IPS-15b (cell line): ENCODE results near the gene SCYGR1.

Experiments used
- H3K27me3 ChIP-seq: one replicate; pipeline ENCODE4 v1.6.1; 2013; ENCODE audit warnings: low read length; ENCODE audit not compliant: control insufficient read depth, insufficient read depth
- H3K36me3 ChIP-seq: one replicate; pipeline ENCODE4 v1.6.1; 2013; ENCODE audit warnings: low read length; ENCODE audit not compliant: control insufficient read depth, insufficient read depth
- H3K4me1 ChIP-seq: one replicate; pipeline ENCODE4 v1.6.1; 2013; ENCODE audit warnings: mild to moderate bottlenecking, low read length; ENCODE audit not compliant: control insufficient read depth, insufficient read depth
- H3K4me3 ChIP-seq: one replicate; pipeline ENCODE4 v1.5.1; 2013; ENCODE audit warnings: low read depth, low read length
- H3K9ac ChIP-seq: one replicate; pipeline ENCODE4 v1.6.1; 2013; ENCODE audit warnings: low read depth, mild to moderate bottlenecking, low read length
- H3K9me3 ChIP-seq: one replicate; pipeline ENCODE4 v1.6.1; 2013; ENCODE audit warnings: mild to moderate bottlenecking, low read length; ENCODE audit not compliant: control insufficient read depth, insufficient read depth

The SCYGR1 gene

DNA sequence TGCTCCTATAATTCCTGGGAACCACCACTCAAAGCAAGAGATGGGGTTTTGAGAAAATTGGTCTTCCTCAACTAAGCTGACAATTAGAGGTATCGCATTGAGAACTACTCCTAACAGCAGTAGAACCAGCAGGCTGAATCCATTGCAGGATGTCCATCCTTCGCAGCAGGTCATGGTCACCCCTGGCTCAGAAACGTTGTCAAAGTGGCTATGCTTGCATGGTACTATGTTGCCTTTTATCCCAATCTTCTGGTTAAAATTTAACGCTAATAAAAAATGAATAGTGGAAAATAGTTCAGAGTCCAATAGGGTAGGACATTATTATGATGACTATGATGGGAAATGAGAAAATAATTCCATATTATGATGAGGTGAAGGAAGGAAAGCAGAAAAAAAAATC, 8.7 kb downstream of the SCYGR1 start, which contains the start of gene TM4SF20:
Gene TM4SF20 (minus strand): TSS at position 212 of the 400 bp plus-strand sequence. CDS start 38 bp downstream, at position 174.
- no peak within 1 kb of the TSS for H3K4me3 ChIP-seq
- no peaks in the 10 kb centered on the region for H3K9me3 ChIP-seq
- H3K4me1 ChIP-seq: no peaks in the 10 kb centered on the region
- H3K36me3 ChIP-seq: no peaks in the 10 kb centered on the region
- H3K9ac ChIP-seq: no peak within 1 kb of the TSS
- no peaks in the 10 kb centered on the region for H3K27me3 ChIP-seq

DNA sequence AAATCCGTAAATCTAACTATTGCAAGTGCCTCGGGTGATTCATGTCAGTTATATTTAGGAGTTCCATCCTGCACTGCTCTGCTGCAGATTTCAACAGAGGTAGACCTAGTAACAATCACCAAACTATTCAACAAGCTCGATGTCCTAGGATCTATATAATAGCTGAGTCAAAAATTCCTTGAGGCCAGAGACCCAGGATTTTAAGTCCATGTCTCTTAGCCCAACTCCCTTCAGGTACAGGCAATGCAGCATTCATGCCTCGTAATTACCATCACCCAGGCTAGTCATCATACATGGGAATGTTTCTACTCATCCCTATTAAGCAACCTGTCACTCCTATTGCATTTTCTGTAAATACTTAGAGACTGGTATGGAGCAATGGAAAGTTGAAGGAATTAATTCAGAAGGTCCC, 9.4 kb downstream of the SCYGR1 start:
- Histone ChIP-seq H3K4me1 (no peaks in the 10 kb centered on the region), H3K36me3 (no peaks in the 10 kb centered on the region), H3K9ac (no peak overlapping the region), H3K27me3 (no peaks in the 10 kb centered on the region), H3K9me3 (no peaks in the 10 kb centered on the region), H3K4me3 (no peak overlapping the region)

DNA sequence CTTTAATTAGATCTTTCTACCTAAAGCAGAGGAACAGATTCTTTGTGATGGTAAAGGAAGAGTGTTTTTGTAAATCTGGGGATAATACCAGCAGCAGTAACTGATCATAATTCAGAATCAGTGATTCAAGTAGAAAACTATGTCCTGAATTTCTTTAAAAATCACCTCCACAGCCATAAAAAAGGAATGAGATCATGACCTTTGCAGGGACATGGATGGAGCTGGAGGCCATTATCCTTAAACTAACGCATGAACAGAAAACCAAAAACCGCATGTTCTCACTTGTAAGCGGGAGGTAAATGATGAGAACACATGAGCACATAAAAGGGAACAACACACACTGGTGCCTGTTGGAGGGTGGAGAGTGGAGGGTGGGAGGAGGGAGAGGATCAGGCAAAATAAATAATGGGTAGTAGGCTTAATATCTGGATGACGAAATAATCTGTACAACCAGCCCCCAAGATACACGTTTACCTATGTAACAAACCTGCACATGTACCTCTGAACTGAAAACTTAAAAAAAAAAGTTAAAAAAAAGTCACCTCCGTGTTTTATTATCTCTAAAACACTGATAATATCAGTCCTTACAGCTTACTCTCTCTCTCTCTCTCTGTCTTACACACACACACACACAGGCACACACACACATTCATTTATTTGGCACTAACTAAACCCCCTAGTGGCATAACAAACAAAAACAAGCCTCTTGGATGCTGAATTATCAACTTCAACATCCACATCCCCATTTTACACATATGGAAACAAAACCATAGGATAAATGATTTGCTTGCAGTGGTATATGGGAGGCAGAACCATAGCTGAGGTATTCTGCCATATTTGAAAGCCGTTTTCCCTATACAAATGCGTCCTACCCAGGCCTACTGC, 10.0 kb downstream of the SCYGR1 start:
- no peaks in the 10 kb centered on the region for H3K27me3 ChIP-seq
- no peaks in the 10 kb centered on the region for H3K4me1 ChIP-seq
- no peak overlapping the region for H3K4me3 ChIP-seq
- H3K36me3 ChIP-seq: no peaks in the 10 kb centered on the region
- H3K9me3 ChIP-seq: no peaks in the 10 kb centered on the region
- no peak overlapping the region for H3K9ac ChIP-seq

DNA sequence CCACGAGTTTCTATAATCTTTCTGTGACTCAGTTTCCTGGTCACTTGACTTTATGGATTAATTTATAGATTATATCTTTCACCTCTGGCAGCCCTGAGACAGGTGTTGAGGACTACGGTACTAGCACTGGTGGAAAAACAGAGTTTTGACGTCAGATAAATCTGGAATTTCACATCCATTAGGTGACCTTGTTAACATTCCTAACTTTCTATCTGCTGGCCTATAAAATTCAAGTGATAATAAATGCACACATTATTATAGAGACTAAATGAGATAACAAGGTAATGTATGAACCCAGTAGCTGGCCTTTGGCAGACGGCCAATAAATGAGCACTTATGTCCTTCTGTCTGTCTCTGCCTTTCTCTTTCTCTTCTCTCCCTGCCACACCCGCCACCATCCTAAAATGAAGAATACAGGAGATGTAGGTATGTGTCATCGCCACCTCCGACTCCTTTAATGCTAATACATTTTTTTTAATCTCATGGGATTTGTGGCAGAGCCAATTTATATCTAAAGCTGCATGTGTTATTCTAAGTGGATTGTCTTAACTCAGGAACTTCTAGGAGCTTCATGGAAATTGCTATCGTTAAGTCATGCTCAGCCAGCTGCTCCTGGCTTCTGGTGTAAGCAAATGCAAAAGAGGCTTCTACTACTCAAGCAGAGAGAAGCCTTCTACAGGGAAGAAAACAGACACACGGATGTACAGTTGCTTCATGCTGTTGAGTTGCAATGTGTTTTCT, 10.9 kb downstream of the SCYGR1 start:
- Histone ChIP-seq H3K4me3 (no peak overlapping the region), H3K27me3 (no peaks in the 10 kb centered on the region), H3K9me3 (no peaks in the 10 kb centered on the region), H3K36me3 (no peaks in the 10 kb centered on the region), H3K9ac (no peak overlapping the region), H3K4me1 (no peaks in the 10 kb centered on the region)

DNA sequence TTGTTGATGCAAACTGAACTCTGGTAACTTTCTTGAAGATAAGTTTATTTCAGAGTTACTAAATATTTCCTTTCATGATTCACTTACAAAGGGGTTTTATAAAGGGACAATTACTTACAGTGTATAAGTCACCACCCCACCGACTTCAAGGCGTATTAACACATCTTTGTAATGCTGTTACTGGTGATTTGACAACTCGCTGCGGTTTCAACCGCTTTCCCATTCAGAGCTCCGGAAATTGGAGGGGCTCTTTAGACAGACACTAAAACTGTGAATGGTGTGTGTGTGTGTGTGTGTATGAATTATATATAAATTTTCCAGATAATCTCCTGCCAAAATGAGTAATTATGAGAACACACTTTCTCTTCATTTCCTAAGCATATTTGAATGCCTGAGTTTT, 13.6 kb downstream of the SCYGR1 start:
- no peaks in the 10 kb centered on the region for H3K9me3 ChIP-seq
- H3K4me1 ChIP-seq: no peaks in the 10 kb centered on the region
- no peak overlapping the region for H3K4me3 ChIP-seq
- H3K36me3 ChIP-seq: no peaks in the 10 kb centered on the region
- no peak overlapping the region for H3K9ac ChIP-seq
- no peaks in the 10 kb centered on the region for H3K27me3 ChIP-seq

DNA sequence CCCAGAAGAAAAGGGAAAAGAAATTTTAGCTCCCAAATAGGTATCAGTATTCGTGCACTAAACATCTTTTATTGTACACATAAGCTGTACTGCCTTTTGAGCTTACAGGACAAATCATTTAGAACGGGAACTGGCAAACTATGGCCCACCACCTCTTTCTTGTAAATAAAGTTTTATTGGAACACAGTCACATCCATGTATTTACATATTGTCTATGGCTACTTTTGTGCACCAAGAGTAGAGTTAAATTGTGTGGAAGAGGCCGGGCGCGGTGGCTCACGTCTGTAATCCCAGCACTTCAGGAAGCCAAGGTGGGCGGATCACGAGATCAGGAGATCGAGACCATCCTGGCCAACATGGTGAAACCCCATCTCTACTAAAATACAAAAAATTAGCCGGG, 14.4 kb downstream of the SCYGR1 start:
- no peak overlapping the region for H3K4me3 ChIP-seq
- H3K36me3 ChIP-seq: no peaks in the 10 kb centered on the region
- no peaks in the 10 kb centered on the region for H3K4me1 ChIP-seq
- no peak overlapping the region for H3K9ac ChIP-seq
- no peaks in the 10 kb centered on the region for H3K9me3 ChIP-seq
- H3K27me3 ChIP-seq: no peaks in the 10 kb centered on the region

DNA sequence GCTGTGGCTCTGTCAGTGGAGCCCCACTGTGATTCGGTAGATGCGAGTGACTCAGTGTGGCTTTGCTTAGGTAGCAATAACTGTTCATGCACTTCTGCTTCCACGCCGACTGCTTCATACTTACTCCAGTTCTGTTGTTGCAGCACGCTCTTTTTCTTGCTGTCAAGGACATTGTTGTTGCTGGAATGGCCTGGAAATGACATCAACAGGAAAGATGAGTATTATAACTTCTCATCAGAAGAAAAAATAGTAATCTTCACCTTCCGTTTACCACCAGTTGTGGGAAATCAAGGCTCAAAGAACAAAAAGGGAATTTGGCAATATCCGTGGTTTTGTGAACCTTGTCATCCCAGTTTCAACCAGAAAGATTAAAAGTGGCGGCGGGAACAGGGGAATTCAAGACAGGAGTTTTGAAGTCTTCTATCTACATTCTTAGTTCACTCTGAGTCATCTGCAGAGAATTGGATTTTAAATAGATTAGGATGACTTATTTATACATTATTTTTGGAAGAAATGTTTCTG, 16.9 kb downstream of the SCYGR1 start:
- H3K27me3 ChIP-seq: no peaks in the 10 kb centered on the region
- H3K4me1 ChIP-seq: no peaks in the 10 kb centered on the region
- no peaks in the 10 kb centered on the region for H3K9me3 ChIP-seq
- no peak overlapping the region for H3K9ac ChIP-seq
- no peak overlapping the region for H3K4me3 ChIP-seq
- H3K36me3 ChIP-seq: no peaks in the 10 kb centered on the region

DNA sequence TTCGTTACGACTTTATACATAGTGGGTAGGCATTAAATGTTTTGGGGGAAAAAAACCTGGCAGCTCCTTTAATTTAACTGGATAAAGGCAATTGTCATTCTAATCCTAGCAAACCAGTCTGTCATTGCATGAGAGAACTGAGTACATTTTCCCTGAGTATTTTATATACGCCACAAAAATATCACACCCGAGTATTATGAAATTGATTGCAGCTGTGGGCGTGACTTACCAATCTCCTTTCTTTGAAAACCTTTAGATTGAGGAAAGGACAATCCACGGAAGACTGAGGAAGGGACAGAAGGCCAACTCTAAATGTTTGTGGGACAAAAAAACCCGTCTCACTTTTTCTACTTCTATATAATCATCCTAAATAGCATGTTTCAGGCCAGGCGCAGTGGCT, 17.7 kb downstream of the SCYGR1 start:
- Histone ChIP-seq H3K27me3 (no peaks in the 10 kb centered on the region), H3K4me3 (no peak overlapping the region), H3K36me3 (no peaks in the 10 kb centered on the region), H3K9me3 (no peaks in the 10 kb centered on the region), H3K4me1 (no peaks in the 10 kb centered on the region), H3K9ac (no peak overlapping the region)

DNA sequence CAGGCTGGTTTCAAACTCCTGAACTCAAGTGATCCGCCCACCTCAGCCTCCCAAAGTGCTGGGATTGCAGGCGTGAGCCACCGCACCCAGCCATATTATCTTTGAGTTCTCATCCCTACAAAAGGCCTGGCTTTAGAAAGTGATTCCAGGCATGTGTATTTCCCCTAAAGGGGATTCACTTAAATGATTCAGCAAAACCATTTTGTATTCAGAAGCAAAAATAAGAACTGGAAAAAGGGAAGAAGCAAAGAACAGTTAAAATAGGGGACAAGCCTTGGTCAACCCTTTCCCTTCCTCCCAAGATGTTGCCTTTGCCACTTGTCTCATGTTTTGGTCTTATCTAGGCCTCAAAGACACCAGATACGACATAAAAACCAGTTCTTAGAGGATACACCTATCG, 19.2 kb downstream of the SCYGR1 start:
- no peaks in the 10 kb centered on the region for H3K27me3 ChIP-seq
- no peaks in the 10 kb centered on the region for H3K36me3 ChIP-seq
- no peaks in the 10 kb centered on the region for H3K9me3 ChIP-seq
- no peaks in the 10 kb centered on the region for H3K4me1 ChIP-seq
- no peak overlapping the region for H3K4me3 ChIP-seq
- H3K9ac ChIP-seq: no peak overlapping the region

DNA sequence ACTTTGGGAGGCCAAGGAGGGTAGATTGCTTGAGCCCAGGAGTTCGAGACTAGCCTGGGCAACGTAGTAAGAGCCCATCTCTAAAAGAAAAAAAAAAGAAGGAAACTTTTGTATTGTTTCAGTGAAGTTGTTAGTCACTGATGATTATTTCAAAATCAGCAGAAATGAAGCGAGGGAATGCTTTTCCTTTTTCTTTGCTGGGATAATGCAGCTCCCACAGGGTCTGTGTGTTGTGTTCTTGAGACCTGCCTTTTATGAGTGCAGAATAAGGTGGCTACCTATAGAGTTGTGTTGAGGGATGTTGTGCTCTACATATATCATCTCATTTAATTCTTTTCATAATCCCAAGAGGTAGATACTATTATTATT, 20.3 kb downstream of the SCYGR1 start:
- H3K36me3 ChIP-seq: no peaks in the 10 kb centered on the region
- no peaks in the 10 kb centered on the region for H3K27me3 ChIP-seq
- no peaks in the 10 kb centered on the region for H3K9me3 ChIP-seq
- no peak overlapping the region for H3K9ac ChIP-seq
- H3K4me3 ChIP-seq: no peak overlapping the region
- no peaks in the 10 kb centered on the region for H3K4me1 ChIP-seq

DNA sequence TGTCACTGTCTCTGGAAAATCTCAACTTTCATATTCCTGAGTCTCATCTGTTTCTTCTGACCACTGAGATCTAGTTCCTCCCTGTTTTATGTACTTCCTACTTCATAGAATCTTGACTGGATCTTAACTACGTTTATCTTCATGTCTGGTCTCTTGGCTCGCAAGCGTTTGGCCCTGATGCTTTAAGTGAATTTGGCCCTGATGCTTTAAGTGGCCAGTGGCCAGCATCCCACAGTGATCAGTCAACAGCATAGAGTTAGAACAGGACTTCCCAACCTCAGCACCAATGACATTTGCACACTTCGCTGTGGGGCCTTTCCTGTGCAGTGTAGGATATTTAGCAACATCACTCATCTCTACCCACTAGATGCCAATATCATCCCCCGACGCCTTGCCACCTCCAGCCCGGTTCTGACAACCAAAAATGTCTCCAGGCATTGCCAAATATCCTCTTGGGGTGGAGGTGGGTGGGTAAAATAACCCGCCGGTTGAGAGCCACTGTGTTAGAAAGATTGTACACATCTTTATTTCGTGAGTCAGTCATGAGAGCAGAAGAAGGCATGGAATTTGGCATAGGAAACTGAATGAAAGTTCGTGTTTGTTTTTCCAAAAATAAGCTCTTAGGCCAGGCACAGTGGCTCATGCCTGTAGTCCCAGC, 20.9 kb downstream of the SCYGR1 start:
- no peaks in the 10 kb centered on the region for H3K36me3 ChIP-seq
- no peak overlapping the region for H3K4me3 ChIP-seq
- no peak overlapping the region for H3K9ac ChIP-seq
- no peaks in the 10 kb centered on the region for H3K9me3 ChIP-seq
- H3K4me1 ChIP-seq: no peaks in the 10 kb centered on the region
- no peaks in the 10 kb centered on the region for H3K27me3 ChIP-seq
